Measurements from ENCODE around the gene S1PR3.

S1PR3 gene

DNA sequence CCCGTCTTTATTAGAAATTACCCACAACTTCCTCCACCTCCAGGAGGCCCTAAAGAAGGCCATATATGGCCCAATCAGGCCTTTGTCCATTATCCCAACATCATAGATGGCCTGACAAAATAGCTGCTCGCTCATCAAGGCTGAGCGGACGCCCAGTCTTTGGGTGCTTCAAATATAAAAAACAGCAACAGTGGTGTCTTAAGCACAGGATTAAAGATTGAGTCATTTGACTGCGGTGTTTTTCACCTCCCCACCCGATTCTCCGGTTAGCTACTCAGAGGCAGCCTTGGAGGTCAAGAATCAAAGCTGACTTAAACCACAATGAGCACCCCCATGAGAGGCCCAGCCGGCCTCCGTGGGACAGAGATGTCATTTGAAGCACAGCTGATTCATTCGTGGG, 18.8 kb downstream of the S1PR3 start:
- DNase-seq: no peak

DNA sequence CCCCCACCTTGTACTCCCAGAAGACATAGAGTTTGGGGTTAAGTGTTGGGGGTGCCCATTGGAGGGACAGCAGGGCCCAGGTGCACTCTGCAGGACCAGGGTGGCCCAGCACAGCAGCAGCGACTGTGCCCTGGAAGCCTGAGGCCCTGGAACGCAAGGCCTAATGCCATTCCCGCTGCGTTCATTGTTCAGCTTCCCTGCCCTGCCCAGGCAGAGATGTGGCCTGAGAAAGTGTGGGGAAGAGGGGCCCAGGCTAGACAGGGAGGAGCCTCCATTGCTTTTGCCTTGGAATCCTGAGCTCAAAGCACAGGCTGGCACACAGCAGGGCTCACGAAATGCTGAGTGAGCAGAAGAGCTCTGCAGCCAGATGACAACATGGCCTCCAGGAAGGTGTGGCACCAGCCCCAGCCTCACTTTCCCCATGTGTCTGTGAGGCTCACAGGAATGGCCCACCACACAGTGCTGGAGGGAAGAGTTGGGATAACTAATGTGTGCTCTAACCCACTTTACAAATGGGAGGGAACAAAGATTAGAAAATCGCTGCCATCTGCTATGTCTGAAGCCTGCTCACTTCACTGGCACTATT, 19.4 kb downstream of the S1PR3 start:
- DNase-seq: no peak

DNA sequence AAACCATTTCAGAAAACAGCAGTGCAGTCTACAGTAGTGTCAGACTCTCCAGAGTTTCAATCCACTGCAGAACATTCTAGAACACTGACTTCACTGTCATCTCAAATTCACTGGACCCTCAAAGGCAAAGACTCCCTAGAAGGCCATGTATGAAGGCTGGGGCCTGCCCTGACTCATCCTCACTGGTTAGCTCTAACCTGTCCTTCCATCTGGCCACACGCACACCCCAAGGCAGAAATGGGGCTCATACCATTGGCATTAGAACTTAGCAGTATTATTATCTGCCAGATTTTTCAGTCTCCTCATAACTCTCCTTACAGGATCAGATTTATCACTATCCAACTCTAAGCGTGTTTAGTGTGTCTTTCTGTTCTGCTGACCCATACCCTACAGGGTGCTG, 20.4 kb downstream of the S1PR3 start:
- no peak for DNase-seq

DNA sequence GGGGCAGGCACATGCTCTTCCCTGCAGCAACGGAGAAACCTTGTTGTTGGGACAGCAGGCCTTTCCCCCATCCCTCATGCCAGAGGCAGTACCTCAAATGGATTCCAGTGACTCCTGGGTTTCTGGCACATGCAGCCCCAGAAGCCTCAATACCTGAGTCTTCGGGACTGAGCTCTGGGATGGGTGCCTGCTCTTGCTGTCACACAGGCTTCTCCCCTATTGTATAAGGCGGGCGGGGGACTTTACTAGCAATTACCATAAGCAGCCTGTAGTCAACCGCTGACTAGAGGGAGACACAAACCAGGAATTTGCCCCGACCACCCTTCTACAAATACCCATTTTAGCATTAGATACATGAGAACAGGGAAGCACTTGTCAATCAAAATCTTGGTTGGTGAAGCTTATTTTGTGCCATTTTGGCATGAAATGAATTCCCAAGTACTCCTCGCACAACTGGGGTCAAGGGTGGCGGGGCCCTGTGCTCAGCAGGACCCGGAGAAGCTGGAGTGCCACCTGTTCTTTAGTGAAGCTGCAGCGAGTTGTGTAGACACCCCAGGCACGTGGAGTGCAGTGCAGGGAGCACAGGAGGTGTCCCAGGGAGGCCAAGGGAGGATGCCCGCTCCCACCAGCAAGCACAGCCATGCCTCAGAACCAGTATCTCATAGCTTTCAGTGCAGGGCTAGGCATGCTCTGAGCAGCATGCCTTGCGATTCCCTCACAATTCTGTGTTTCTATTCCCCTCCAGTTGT, 21.2 kb downstream of the S1PR3 start:
- DNase-seq: no peak

DNA sequence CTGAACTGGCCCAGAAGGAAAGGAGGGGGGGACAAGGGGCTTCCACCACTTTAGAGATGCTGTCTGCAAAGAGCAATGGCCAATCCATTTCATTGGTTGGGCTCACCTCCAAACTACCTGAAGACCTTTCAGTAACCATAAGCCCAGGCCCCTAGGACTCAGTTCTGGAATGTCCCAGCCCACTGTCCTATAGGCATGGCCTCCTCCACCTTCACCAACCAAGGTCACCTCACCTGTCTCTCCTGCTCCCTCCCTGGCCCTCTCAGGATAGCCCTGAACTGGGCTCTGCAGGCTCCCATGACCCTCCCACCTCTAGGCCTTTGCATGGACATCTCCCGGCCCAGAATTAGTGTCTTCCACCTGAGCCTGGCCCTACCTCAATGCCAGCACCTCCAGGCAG, 22.4 kb downstream of the S1PR3 start:
- no peak for DNase-seq

DNA sequence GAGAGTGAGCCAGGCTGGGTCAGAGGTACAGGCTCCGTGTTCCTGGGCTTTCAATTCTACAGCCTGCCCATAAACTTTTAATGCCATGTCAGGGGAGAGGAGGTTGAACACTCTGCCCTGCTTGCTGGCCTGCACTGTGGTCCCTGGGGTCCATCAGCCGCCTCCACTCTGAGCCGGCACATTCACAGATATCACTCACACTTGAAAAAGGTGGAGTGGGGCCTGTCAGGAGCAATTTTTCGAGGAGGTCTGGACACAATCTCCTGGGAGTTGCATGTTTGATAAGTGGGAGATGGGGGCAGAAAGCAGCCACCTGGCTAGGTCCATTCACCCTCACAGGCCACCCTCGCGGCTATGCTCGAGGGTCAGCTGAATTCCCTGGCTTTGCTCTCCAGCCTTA, 22.9 kb downstream of the S1PR3 start:
- no peak for DNase-seq

DNA sequence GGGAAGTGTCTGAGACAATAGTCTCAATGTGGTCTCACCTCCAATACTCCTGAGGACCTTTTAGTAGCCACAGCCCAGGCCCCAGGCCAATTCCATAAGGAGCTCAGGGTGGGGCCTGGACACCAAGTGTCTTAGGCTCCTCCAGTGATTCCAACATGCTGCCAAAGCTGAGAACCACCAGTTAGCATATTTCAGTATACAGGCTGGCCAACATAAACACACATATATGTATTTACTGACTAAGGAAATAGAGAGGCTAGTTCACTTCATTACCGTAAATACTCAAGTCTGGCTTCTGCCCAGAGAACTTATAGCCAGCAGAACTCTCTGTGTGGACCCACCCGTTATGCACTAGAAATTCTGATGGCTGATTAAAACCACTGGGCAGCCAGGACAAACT, 24.1 kb downstream of the S1PR3 start:
- no peak for DNase-seq

DNA sequence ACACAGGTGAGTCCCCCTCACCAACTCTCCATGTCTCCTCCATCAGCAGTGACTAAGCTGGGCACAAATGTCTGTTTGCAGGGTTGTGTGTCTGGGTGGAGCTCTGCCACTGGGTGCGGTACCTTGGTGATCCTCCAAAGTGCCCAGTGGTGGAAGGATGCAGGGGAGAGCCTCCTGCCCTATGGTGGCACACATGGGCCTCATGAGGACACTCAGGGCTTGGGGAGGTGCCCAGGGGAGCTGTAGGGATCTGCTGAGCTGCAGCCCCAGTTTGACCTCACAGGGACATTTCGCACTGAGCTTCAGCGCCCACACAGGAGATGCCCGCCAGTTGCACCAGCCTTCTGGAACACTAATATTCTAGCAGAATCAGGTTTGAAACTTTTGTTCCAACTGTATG, 29.5 kb downstream of the S1PR3 start:
- no peak for DNase-seq

DNA sequence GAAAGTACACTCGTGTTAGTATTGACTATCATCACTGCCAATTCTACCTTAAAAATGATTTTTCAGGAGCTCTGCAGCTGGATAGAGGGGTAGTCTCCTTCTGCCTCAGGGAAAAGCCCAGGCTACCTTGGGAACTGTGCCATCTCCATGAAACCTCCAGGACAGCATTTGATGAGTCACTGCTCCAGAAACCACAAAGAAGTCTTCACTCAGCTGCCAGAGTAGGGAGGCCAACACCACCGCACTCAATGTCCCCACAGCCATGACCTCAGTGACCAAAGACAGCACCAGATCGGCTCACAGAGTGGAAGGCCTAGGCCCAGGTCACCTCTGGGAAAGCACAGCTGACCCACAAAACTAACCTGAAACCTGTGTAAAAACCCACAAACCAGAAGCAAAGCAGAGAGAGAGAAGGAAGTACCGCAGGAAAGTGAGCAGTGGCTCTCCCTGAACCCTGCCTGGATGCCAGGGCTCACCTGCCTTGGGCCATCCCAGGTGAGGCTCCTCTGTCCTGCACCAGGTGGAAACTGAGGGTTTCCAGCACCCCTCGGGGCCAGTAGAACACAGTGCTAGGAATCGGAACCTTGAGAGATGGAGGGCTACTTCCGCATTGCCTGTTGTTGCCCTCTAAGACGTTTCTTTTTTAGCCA, 30.0 kb downstream of the S1PR3 start:
- no peak for DNase-seq

DNA sequence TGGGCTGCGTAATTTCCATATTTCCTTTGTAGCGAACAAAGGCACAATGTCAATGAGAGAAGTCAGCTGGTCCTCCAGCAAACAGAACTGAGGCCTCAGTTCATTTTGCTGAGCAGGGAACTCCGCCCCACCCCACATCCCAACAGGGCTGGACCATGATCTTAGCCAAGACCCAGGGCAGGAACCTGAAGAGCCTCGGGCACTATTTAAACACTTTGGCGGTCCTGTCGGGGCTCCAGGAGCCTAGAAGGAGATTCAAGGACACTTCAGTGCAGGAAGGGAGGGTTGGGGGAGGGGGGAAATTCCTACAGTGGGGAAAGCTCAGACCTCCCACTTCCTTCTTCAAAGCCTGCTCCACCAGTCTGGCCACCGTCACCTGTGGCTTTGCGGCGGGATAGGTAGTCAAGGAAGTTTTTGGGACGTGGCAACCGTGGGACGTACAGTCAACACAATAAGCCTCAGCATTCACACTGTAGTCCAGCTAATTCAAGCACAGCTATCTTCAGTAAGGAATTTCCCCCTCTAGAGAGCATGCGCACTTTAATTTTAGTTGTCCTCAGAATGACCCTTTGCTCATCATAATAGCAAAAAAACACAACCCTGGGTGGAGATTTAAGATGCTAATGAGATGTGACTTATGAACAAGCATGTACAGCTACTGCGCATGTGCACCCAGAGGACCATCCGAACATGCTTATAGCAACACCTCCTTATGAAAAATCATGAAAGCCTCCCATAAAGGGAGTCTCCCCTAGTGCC, 30.9 kb downstream of the S1PR3 start:
- no peak for DNase-seq

DNA sequence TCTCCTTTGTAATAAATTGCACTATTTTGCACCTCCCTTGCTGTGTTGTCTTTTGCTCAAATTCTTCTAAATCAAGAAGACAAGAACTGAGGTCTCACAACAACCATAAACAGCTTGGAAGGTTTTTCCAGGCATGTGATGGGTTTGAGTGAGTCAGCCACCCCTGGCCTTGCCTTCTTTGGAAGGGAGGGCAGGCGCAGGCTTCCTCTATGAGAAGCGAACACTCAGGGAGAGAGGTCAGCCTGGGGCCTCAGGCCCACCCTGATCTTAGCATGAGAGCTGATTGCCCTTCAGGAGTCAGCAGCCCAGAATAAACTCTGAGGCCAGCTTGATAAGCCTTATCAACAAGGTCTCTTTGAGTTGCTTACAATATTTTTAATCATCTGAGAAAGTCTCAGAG, 31.6 kb downstream of the S1PR3 start:
- DNase-seq: no peak

DNA sequence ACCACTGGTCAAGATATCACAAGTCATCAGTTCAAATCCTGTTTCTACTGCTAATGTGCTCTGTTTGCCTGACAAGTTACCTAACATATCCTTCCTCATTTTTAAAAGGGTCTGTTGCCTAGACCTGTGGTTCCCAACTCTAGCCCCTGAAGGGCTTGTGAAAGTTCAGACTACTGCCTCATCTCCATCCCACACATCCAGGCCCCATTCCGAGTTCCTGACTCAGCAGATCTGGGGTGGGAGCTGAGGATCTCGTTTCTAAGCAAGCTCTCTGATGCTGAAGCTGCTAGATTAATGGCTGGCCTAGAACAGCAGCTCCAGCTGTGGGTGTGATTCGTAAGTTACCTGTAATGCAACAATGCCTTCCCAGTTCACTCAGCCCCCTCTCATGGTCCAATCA, 32.5 kb downstream of the S1PR3 start:
- DNase-seq: no peak

DNA sequence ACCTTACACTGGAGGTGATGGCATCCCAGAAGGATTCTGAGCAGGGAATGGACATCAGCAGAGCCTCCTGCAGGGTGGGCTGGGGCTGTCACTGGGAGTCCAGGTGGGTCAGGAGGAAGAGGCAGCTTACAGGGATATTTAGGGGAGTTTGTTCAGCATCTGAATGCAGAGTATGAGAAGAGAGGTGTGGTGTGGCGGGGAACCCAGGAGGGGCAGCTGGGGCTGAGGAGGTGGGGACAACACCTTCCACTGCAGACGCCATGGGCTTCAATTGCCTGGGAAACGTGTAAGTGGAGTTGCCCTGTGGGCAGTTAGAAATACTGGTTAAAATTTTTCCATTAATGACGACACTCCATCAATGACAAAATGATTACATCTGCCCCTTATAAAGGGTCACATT, 33.5 kb downstream of the S1PR3 start:
- no peak for DNase-seq

DNA sequence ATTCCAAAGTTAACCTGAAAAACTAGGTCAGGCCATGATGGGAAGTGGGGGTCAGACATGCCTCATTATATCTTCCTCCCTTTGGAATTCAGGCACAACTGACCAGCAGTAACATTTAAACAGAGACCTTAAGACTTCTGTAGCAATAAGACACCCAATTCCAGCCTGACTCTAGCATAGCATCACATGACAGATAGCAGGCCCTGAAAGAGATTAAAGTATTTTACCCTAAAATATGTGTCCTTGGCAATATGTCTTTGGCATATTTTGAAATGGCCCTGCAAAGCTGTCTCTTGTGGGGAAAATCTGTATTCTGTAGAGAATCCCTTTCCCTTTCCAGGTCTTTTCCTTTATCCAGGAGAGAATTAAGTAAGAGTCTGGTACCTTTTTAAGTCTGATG, 34.3 kb downstream of the S1PR3 start:
- no peak for DNase-seq

DNA sequence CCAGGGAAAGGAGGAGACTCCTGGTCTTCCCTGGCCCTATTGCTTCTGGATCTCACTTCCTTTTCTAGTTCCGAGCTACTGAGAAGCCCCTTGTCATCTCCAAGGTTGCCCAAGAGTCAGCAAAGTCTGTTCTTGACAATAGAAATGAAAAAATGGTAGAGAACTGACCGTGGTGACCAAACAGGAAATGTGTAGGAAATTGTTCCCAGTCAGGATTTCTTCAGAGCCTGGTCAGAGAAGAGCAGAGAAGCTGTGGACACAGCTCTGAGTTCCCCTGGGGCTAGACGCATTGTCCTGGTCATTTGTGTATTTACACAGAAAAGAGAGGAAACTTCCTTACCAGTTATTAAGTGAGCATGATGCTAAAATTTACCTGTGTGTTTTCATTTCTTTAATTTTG, 35.6 kb downstream of the S1PR3 start:
- DNase-seq: no peak

DNA sequence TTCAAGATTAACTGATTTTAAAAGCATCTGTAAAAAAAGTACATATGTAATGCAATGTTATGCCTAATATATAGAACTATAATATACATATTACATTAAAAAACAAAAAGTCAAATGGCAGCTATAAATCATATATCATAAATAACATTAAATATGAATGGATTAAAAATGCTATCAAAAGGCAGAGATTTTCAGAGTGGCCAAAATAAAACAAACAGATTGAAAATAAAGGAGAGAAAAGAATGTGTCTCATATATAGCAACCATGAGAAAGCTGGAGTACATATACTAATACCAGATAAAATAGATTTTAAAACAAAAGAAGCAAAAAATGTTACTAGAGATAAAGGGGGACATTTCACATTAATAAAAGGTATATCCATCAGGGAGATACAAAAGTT, 38.5 kb downstream of the S1PR3 start:
- no peak for DNase-seq

DNA sequence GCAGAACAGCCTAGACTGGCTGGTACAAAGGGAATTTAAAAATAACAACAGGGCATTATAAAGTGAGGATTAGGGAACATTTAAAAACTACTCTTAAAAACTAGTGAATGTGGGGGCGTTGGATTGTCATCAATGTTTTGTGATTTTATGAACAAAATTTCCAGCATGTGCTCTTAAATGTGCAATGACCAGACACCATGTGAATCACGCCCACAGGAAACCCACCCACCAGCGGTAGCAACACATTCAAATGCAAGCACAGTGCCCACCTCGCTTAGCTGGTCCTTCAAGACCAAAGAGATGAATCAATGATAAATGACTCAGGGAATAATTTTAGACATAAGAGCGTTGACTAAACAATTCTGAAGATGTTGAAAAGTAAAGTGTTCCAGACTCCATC, 40.9 kb downstream of the S1PR3 start:
- no peak for DNase-seq

DNA sequence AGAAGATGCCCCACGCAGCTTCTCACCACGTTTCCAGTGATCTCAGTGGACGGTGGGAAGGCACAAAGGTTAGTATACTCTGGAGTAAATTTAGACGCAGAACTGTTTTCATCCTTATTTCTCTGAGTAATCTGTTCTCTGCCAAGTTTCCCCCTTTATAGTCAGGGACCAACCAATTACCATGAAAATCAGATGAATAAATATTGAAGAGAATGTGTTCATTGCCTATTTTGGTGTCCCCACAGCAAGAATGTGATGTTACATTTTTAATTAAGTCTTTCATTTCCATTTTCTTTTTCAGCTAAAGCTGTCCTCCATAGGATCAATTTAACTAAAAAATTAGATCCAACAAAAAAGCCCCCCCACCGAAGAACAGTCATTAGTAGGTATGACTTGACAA, 41.4 kb downstream of the S1PR3 start:
- DNase-seq: no peak

DNA sequence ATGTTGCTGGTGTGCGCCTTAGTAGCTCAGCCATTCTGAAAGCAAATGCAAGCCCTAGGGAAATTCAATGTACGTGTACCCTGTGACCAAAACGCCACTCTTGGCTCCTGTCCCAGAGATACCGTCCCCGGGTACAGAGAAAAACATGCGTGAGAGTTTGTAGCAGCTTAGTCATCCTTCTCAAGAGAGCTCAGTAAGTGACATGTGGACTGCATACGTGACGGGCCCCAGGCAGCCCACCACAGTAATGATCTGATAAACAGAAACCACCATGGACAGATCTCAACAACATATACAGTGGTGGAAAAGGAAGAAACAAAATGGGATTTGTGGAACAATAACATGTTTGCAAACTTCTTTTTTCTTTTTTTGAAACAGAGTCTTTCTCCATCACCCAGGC, 45.1 kb downstream of the S1PR3 start:
- no peak for DNase-seq

DNA sequence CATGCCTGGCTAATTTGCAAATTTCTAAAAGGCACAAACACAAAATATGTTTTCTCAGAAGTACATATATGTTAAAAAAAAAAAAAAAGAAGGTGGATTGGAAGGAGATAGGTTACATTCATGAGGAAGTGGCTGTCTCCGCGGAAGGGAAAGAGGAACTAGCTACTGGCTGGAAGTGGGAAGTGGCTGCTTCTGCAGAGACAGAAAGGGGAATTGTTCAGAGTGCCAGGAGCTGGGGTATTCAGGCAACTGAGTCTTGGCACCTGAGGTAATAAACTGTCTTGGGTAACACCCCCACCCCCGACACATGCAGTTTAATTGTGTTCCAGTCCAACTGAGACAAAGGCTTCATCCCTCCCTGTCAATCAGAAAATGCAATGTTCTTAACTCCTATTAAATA, 45.6 kb downstream of the S1PR3 start:
- no peak for DNase-seq

DNA sequence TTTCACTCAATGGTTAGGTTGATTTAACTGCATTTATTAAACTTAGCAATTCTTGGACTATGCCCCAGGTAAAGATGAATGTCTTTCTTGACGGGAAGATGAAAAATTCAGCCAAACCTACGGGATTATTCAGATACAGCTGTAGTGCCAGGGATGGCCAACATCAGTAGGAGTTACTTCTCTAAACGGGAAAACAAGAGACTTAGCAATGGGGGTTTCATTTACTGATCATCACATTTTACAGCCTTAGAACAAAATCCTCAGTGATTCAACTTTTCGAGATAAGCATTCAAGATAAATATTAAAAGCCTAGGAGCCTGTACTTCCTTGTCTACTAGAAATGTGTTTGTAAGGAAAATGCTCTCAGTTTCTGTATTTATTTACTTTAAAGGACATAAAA, 46.1 kb downstream of the S1PR3 start:
- DNase-seq: no peak

DNA sequence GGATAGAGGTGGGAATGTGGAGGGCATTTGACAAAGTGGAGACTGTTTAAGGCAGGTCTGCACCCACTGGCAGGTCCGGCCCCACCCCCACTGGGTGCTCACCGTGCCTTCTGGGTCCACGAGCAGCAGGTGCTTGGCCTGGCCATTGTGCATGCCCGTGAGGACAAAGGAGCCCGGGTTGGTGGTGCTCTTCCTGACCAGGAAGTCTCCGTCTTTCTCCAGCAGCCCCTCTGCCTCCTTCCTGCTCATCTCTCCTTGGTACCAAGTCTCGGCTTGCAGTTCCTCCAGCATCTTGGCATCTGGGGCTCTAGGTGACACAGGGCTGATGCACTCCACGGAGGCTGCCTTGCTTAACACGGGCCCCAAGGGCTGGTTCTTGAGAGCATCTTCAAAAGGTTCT, 46.6 kb downstream of the S1PR3 start:
- no peak for DNase-seq

DNA sequence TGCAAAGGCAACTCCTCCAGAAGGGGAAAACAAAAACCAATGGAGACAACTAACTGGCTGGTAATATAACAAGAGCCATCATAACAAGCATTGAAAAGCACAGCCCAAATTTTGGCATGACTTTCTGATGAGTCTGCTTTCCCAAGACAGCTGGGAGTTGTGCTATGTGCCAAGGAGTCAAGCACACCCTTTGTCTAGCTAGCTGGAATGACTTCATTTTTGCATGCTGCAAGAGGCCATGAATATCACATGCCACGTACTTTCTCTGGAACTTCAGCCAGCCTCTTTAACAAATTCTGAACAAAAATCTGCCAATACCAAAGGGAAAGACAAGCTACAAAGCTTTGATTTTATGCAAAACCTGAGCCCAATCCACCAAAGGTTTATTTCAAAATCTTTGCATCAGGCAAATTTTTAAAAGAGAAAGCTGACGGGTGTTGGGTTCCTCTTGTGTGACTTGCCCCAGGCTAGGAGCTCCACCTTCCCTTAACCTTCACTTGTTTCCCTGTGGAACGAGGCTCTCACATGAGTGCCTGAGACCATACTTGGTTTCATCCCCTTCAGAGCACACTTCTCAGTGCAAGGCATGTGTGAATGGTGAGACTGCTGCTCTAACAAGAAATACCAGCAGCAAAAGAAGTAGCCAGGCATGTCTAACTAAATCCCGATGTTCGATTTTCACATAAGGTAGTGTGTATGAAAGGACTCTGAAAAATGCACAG, 47.3 kb downstream of the S1PR3 start:
- no peak for DNase-seq

All from DMS79 treated with DMSO at 0.1 percent for 48 hours (cell line).